Ovary (tissue), 9 donors: ENCODE results near the gene AKR1B1. TPM values are rescaled to one million over a fixed set of nuclear protein-coding genes. Genes with fewer than 3 reads are reported as not detected.

Experiments
- DNase-seq, 5 donors: peaks; one replicate each; pipeline ENCODE4 v3.0.0-alpha.2; 2019 to 2020
- H3K27ac ChIP-seq, 2 donors: fragments of 200-600 bp; one replicate each; pipeline versions ENCODE4 v1.5.1 to v1.8.0; 2019 to 2022
- H3K27me3 ChIP-seq: fragments of 200-600 bp; one replicate; pipeline ENCODE4 v1.8.0; 2022
- H3K36me3 ChIP-seq: fragments of 200-600 bp; sonication (generic); one replicate; pipeline ENCODE4 v1.5.1; 2019
- H3K4me1 ChIP-seq: one replicate; pipeline ENCODE4 v1.8.1; 2013; ENCODE audit warnings: mild to moderate bottlenecking, moderate library complexity; ENCODE audit not compliant: insufficient read depth
- H3K4me3 ChIP-seq: fragments of 200-600 bp; sonication (generic); one replicate; pipeline ENCODE4 v1.5.1; 2017
- H3K9me3 ChIP-seq, 2 donors: fragments of 200-600 bp in 1 of 2; sonication (generic) in 1 of 2; one replicate each; pipeline versions ENCODE4 v1.5.1 to v1.8.1; 2013 to 2019; ENCODE audit warnings: mild to moderate bottlenecking in 1 of 2, moderate library complexity in 1 of 2
- EP300 ChIP-seq: sonication (generic); formaldehyde crosslinking; IDR thresholded peaks from one replicate; pipeline ENCODE4 v1.6.1; 2017; ENCODE audit warnings: antibody characterized with exemption
- POLR2A ChIP-seq: fragments of 450-650 bp; IDR thresholded peaks from one replicate; pipeline ENCODE4 v1.6.1; 2017; ENCODE audit warnings: antibody characterized with exemption, mild to moderate bottlenecking, moderate library complexity
- WGBS, 3 donors: extraction: QIAGEN DNeasy Blood & Tissue Kit in 1 of 3; methylation state at CpG; one replicate each; pipeline versions ENCODE4 v1.1.5 to v1.1.7; 2013 to 2017; 5-methylcytosine and 5-hydroxymethylcytosine counted together
- intact Hi-C, 4 donors: fragments of 100-400 bp; cut with DNase I; formaldehyde crosslinking; loops; one replicate each; pipeline versions ENCODE4 v1.11.0 to v1.15.1; 2022 to 2023
- polyA plus RNA-seq, 2 donors: library from polyadenylated mRNA; stranded (reverse); fragments of 200-250 nt in 1 of 2; fragments of 350-450 nt in 1 of 2; fragmentation: Illumina TruSeq in 1 of 2; extraction: RNeasy Lipid Tissue Mini Kit (QIAGEN cat#74804) in 1 of 2; gene quantifications; one replicate each; pipeline ENCODE4 v1.2.3, GENCODE V29; 2013 to 2014
- total RNA-seq, 7 donors: library from RNA; depleted of rRNA in 2 of 7; stranded (reverse); fragments of >200 nt in 2 of 7; fragmentation: NEBNext Ultra II Directional in 3 of 7; extraction: Animal tissue kit (Norgen Biotek cat#: 25700) in 3 of 7; gene quantifications; one replicate each; pipeline versions ENCODE4 v1.1.0 to v1.2.4, GENCODE V29; 2016 to 2023
- TF ChIP-seq, protein P1 (sequence below), 3 donors: fragments of 450-650 bp in 2 of 3; fragments of 200-600 bp in 1 of 3; IDR thresholded peaks; one replicate each; pipeline versions ENCODE4 v1.5.1 to v1.8.0; 2016 to 2022; ENCODE audit warnings: antibody characterized with exemption in 3 of 3, mild to moderate bottlenecking in 1 of 3
- donor health status: DM: no; HTN: no; CAD: no; lungs with moderate emphysema.
- donor health status: DM: no; HTN: no; CAD: no.
- donor health status: Bipolar disorder and iron deficiency.
- donor health status: DM: yes; HTN: yes; CAD: no.
- donor health status: DM: no; HTN: no; CAD: no.
- donor health status: DM: yes; HTN: yes; CAD: no.

Gene AKR1B1
- total and polyA plus RNA-seq, 9 donors = 39.3 to 133 (median 80.8) TPM

GRCh38 chr7:134444961-134445315 lies 14.0 kb downstream of the AKR1B1 start:
- H3K9me3 ChIP-seq = no peaks in the 10 kb centered on the region
- H3K27ac ChIP-seq = no peak overlapping the region
- no peaks in the 10 kb centered on the region for H3K36me3 ChIP-seq
- WGBS, 3 donors = 80 to 83% (median 82%) methylated on average over 4 of the region's 4 CpGs
- intact Hi-C loops = loop anchor here in 1 of 4 donors (5.0 kb wide), 1 partner anchor 67 kb away; no protein-coding TSS in a partner anchor
- no peaks in the 10 kb centered on the region for H3K4me1 ChIP-seq
- TF ChIP-seq EP300 (no peak), POLR2A (no peak)
- TF ChIP-seq, protein P1, sequence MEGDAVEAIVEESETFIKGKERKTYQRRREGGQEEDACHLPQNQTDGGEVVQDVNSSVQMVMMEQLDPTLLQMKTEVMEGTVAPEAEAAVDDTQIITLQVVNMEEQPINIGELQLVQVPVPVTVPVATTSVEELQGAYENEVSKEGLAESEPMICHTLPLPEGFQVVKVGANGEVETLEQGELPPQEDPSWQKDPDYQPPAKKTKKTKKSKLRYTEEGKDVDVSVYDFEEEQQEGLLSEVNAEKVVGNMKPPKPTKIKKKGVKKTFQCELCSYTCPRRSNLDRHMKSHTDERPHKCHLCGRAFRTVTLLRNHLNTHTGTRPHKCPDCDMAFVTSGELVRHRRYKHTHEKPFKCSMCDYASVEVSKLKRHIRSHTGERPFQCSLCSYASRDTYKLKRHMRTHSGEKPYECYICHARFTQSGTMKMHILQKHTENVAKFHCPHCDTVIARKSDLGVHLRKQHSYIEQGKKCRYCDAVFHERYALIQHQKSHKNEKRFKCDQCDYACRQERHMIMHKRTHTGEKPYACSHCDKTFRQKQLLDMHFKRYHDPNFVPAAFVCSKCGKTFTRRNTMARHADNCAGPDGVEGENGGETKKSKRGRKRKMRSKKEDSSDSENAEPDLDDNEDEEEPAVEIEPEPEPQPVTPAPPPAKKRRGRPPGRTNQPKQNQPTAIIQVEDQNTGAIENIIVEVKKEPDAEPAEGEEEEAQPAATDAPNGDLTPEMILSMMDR (IDR thresholded peaks at IDR 0.05) = no peak
- no peak for DNase-seq
- no peaks in the 10 kb centered on the region for H3K27me3 ChIP-seq
- no peak overlapping the region for H3K4me3 ChIP-seq

GRCh38 chr7:134444198-134444960 lies 14.5 kb downstream of the AKR1B1 start:
- no peak overlapping the region for H3K27ac ChIP-seq
- H3K36me3 ChIP-seq = no peaks in the 10 kb centered on the region
- intact Hi-C loops = loop anchor here in 1 of 4 donors (5.0 kb wide), 1 partner anchor 68 kb away; no protein-coding TSS in a partner anchor
- WGBS, 3 donors = 81 to 87% (median 84%) methylated on average over 9 of the region's 9 CpGs
- H3K27me3 ChIP-seq = no peaks in the 10 kb centered on the region
- no peak for TF ChIP-seq POLR2A
- TF ChIP-seq, protein P1 (IDR thresholded peaks at IDR 0.05) = no peak
- H3K4me3 ChIP-seq = no peak overlapping the region
- DNase-seq = no peak
- no peaks in the 10 kb centered on the region for H3K4me1 ChIP-seq
- no peaks in the 10 kb centered on the region for H3K9me3 ChIP-seq

GRCh38 chr7:134443396-134444070 lies 15.4 kb downstream of the AKR1B1 start:
- H3K36me3 ChIP-seq = no peaks in the 10 kb centered on the region
- no peaks in the 10 kb centered on the region for H3K4me1 ChIP-seq
- DNase-seq = no peak
- WGBS, 3 donors = 85 to 89% (median 88%) methylated on average over 10 of the region's 10 CpGs
- H3K9me3 ChIP-seq = no peaks in the 10 kb centered on the region
- H3K4me3 ChIP-seq = no peak overlapping the region
- intact Hi-C loops = loop anchor here in 1 of 4 donors (5.0 kb wide), 1 partner anchor 69 kb away; no protein-coding TSS in a partner anchor
- H3K27me3 ChIP-seq = no peaks in the 10 kb centered on the region
- TF ChIP-seq, protein P1 (IDR thresholded peaks at IDR 0.05) = no peak
- no peak for TF ChIP-seq EP300
- no peak for TF ChIP-seq POLR2A
- no peak overlapping the region for H3K27ac ChIP-seq

DNA sequence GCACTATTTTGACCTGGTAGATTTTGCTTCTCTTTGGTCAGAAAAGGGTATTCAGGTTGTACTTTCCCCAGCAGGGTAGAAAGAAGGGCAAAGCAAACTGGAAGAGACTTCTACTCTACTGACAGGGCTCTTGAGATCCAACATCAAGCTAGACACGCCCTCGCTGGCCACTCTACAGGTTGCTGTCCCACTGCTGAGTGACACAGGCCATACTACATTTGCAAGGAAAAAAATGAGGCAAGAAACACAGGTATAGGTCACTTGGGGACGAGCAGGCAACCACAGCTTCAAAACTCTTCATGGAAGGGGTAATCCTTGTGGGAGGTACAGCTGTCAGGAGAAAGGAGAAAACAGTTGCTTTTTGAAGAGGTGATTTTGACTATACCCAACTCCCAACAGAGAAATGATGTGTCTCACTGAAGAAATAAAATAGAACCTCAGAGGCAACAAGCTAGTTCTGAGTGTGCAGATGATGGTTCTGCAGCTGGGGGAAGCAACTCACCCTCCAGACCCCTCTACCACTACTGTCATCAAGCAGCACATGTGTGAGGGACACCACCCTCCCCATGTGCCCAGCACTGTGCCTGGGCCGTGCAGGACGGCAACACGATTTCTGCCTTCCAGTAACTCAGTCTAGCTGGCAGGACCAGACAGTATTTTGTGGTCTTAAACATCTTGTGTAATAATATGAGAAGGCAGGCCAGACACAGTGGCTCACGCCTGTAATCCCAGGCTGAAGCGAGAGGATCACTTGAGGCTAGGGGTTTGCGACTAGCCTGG lies 16.3 kb downstream of the AKR1B1 start:
- Histone ChIP-seq H3K36me3 (no peaks in the 10 kb centered on the region), H3K4me1 (no peaks in the 10 kb centered on the region), H3K4me3 (no peak overlapping the region), H3K9me3 (no peaks in the 10 kb centered on the region), H3K27me3 (no peaks in the 10 kb centered on the region), H3K27ac (no peak overlapping the region)
- intact Hi-C loops = loop anchor here in 1 of 4 donors (5.0 kb wide), 1 partner anchor 70 kb away; no protein-coding TSS in a partner anchor
- no peak for TF ChIP-seq EP300
- TF ChIP-seq POLR2A = no peak
- TF ChIP-seq, protein P1 (IDR thresholded peaks at IDR 0.05) = no peak
- DNase-seq = no peak
- 89 to 97% (median 97%) methylated on average over 9 of the region's 9 CpGs for WGBS, 3 donors
